Progenitor cell of endocrine pancreas (in vitro differentiated cells): ENCODE measurements around the gene EIF2S2. TPM values are rescaled to one million over a fixed set of nuclear protein-coding genes. Genes with fewer than 3 reads are reported as not detected.

ENCODE experiments used
- DNase-seq: peaks from one replicate; pipeline ENCODE4 v3.0.0; 2021; ENCODE audit warnings: low spot score; ENCODE audit not compliant: unreplicated experiment
- H3K27ac Mint-ChIP-seq: 2 replicates; pipeline ENCODE4 v1.8.0; 2021; ENCODE audit warnings: mild to moderate bottlenecking, moderate library complexity, mixed read lengths
- H3K27me3 Mint-ChIP-seq: 2 replicates; pipeline ENCODE4 v1.8.0; 2021; ENCODE audit warnings: mixed read lengths
- H3K36me3 Mint-ChIP-seq: 2 replicates; pipeline ENCODE4 v1.8.0; 2022; ENCODE audit warnings: mixed read lengths; ENCODE audit not compliant: insufficient read depth
- H3K4me1 Mint-ChIP-seq: 2 replicates; pipeline ENCODE4 v1.8.0; 2021; ENCODE audit warnings: low read depth, mixed read lengths
- H3K4me3 Mint-ChIP-seq: 2 replicates; pipeline ENCODE4 v1.8.0; 2021; ENCODE audit warnings: low read depth, mild to moderate bottlenecking, moderate library complexity, mixed read lengths
- H3K9me3 Mint-ChIP-seq: 2 replicates; pipeline ENCODE4 v1.8.0; 2021; ENCODE audit warnings: low read depth, mixed read lengths
- total RNA-seq: library from RNA; stranded (reverse); gene quantifications from 2 replicates; pipeline ENCODE4 v1.2.1, GENCODE V29; 2021
- TF ChIP-seq, protein P1 (sequence below): fragments of 200-600 bp; sonication (generic); IDR thresholded peaks from one replicate; pipeline ENCODE4 v1.5.0; 2021; ENCODE audit warnings: antibody characterized with exemption, mild to moderate bottlenecking; ENCODE audit not compliant: unreplicated experiment

Gene EIF2S2
- total RNA-seq, 1 donor from 2014 or later = 84.0 TPM

DNA sequence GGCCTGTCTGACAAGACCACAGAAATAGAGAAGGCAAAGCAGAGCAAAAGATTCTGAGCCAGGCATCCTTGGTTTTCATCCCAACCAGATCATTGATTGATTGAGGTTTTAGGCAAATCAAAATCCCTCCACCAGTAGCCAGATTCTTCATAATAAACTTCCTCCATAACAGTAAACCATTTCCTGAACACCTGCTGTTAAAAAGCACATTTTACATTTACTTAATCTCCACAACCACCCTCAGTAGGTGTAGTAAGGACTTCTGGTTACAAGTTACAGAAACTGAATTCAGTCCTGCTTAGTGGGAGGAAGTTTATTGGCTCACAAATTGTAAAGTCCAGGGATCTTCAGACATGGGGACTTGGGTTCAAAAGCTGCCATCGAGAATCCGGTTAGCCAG lies 28.3 kb downstream of the EIF2S2 start:
- no peaks in the 10 kb centered on the region for H3K27me3 Mint-ChIP-seq
- H3K9me3 Mint-ChIP-seq = no peaks in the 10 kb centered on the region
- TF ChIP-seq, protein P1, sequence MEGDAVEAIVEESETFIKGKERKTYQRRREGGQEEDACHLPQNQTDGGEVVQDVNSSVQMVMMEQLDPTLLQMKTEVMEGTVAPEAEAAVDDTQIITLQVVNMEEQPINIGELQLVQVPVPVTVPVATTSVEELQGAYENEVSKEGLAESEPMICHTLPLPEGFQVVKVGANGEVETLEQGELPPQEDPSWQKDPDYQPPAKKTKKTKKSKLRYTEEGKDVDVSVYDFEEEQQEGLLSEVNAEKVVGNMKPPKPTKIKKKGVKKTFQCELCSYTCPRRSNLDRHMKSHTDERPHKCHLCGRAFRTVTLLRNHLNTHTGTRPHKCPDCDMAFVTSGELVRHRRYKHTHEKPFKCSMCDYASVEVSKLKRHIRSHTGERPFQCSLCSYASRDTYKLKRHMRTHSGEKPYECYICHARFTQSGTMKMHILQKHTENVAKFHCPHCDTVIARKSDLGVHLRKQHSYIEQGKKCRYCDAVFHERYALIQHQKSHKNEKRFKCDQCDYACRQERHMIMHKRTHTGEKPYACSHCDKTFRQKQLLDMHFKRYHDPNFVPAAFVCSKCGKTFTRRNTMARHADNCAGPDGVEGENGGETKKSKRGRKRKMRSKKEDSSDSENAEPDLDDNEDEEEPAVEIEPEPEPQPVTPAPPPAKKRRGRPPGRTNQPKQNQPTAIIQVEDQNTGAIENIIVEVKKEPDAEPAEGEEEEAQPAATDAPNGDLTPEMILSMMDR = no peak
- DNase-seq = no peak
- H3K36me3 Mint-ChIP-seq = peaks cover 35% of the 10 kb centered on the region
- peak overlapping the region; percentile 72 for H3K27ac Mint-ChIP-seq
- no peak overlapping the region for H3K4me3 Mint-ChIP-seq
- no peaks in the 10 kb centered on the region for H3K4me1 Mint-ChIP-seq

DNA sequence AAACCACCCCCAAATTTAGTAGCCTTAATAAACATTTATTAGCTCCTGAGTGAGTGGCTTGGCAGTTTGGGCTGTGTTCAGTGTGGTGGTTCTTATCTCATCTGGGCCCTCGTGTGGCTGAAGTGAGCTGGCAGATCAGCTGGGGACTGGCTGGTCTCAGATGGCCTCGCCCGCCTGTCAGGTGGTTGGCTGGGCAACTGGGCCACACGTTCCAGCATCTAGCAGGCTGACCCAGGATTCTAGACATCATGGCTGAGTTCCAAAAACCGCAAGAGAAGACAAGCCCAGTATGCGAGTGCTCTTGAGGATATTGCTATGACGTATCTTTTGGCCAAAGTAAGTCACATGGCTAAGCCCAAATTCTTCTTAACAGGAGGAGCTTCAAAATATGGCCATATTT lies 28.9 kb downstream of the EIF2S2 start:
- DNase-seq = no peak
- Mint-ChIP-seq H3K9me3 (no peaks in the 10 kb centered on the region), H3K27ac (no peak overlapping the region), H3K4me1 (no peaks in the 10 kb centered on the region), H3K27me3 (no peaks in the 10 kb centered on the region), H3K36me3 (peaks cover 30% of the 10 kb centered on the region), H3K4me3 (no peak overlapping the region)
- TF ChIP-seq, protein P1 = no peak

DNA sequence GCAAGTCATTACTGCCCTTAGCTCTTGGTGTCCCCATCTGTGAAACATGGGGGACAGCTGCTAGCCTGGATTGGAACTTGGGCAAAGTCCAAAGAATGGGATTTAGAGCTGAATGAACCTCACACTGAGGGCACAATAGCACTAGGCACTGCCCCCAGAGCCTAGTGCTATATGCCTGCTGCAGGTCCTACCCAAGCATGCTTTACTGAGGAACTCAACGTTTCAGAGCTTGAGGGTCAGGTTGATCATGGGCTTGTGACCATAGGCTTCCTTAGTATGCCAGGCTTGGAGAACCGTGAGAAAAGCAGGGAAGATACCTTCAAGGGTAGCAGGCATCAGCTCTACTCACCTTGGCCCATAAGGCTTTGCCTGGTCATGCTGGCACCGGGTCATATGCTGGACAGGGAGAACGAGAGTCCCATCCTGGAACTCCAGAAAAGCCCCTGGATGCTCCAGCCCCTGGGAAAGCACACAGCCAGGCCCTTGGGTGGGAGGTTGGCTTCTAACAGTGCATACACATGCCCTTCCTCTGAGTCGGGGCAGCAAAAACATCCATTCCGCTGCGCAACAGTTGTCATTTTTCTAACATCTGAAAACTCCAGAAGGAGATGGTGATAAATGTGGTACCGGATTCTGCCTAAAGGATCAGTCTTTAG lies 29.7 kb downstream of the EIF2S2 start:
- H3K27me3 Mint-ChIP-seq = no peaks in the 10 kb centered on the region
- H3K4me3 Mint-ChIP-seq = no peak overlapping the region
- DNase-seq = no peak
- no peak overlapping the region for H3K27ac Mint-ChIP-seq
- H3K4me1 Mint-ChIP-seq = no peaks in the 10 kb centered on the region
- no peaks in the 10 kb centered on the region for H3K9me3 Mint-ChIP-seq
- TF ChIP-seq, protein P1 = no peak
- H3K36me3 Mint-ChIP-seq = peaks cover 26% of the 10 kb centered on the region

DNA sequence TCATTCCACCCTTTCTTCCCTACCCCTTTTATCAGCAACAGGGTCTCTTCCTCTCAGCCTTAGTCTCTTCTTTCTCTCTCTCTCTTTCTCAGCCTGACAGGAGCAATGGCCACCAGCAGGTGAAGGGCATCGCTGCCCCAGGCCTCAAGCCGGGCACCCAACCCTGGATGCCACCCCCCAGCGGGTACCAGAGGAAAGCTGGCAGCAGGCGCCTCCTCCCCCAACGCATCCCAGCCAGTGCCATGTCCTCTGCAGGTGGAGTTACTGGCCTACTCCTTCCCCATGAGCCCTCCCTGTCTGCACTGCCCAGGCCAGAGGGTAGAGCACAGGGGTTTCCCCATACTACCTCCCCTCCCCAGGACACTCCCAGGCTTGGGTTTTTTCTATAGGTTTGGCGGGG lies 32.2 kb downstream of the EIF2S2 start:
- no peak for DNase-seq
- H3K9me3 Mint-ChIP-seq = no peaks in the 10 kb centered on the region
- H3K36me3 Mint-ChIP-seq = peaks cover 19% of the 10 kb centered on the region
- H3K27ac Mint-ChIP-seq = no peak overlapping the region
- H3K4me1 Mint-ChIP-seq = no peaks in the 10 kb centered on the region
- H3K4me3 Mint-ChIP-seq = no peak overlapping the region
- TF ChIP-seq, protein P1 = no peak
- no peaks in the 10 kb centered on the region for H3K27me3 Mint-ChIP-seq

DNA sequence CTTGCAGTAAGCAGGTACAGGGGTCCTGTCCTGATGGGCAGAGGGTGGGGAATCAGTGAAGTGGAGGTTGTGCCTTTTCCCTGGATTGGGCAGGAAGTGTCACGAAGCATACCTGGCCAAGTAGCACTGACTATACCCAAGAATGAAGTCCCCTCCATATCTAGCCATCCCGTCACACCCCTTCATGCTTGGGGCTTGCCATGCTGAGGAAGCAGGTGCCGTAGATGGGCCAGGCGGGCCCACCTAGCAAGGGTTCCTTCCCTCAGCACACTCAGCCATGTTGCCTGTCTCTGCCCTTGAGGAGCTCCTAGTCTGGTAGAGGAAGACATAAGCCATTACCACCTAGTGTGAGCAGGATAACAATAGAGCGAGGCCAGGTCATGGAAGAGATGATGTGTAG lies 33.5 kb downstream of the EIF2S2 start:
- Mint-ChIP-seq H3K36me3 (peaks cover 11% of the 10 kb centered on the region), H3K4me3 (no peak overlapping the region), H3K9me3 (no peaks in the 10 kb centered on the region), H3K27me3 (no peaks in the 10 kb centered on the region), H3K4me1 (no peaks in the 10 kb centered on the region), H3K27ac (no peak overlapping the region)
- TF ChIP-seq, protein P1 = no peak
- DNase-seq = no peak
